ENCODE data around the gene MANSC4.
A peak's percentile ranks its signal among the peaks of the same experiment; 100 is the strongest.

The MANSC4 gene

GRCh38 chr12:27800819-27801218 is 20.8 kb upstream of the MANSC4 start:
- DNase-seq (ENCODE audit: low read depth, low spot score) = no peak

GRCh38 chr12:27797301-27798025 is 17.4 kb upstream of the MANSC4 start:
- no peak for DNase-seq (ENCODE audit: low read depth, low spot score)

- no peak for DNase-seq (ENCODE audit: low read depth, low spot score)
Observed at GRCh38 chr12:27796128-27796527, 16.1 kb upstream of the MANSC4 start.

- DNase-seq (ENCODE audit: low read depth, low spot score) = no peak
Observed at GRCh38 chr12:27794818-27795584, 15.0 kb upstream of the MANSC4 start.

- DNase-seq (ENCODE audit: low read depth, low spot score) = no peak
Observed at GRCh38 chr12:27790179-27790578, 10.1 kb upstream of the MANSC4 start.

GRCh38 chr12:27787559-27787958 is 7.5 kb upstream of the MANSC4 start:
- DNase-seq (ENCODE audit: low read depth, low spot score) = no peak

GRCh38 chr12:27785882-27786570 is 6.0 kb upstream of the MANSC4 start:
- no peak for DNase-seq (ENCODE audit: low read depth, low spot score)

GRCh38 chr12:27782481-27782880 is 2.4 kb upstream of the MANSC4 start:
- no peak for DNase-seq (ENCODE audit: low read depth, low spot score)

- DNase-seq (ENCODE audit: low read depth, low spot score) = no peak
Observed at GRCh38 chr12:27781680-27782079, 1.6 kb upstream of the MANSC4 start.

GRCh38 chr12:27780612-27781408 is 774 bp upstream of the MANSC4 start:
- DNase-seq (ENCODE audit: low read depth, low spot score) = peak; percentile 56

- peak; percentile 36 for DNase-seq (ENCODE audit: low read depth, low spot score)
Observed at GRCh38 chr12:27779416-27779919, 568 bp downstream of the MANSC4 start.

- DNase-seq (ENCODE audit: low read depth, low spot score) = no peak
Observed at GRCh38 chr12:27778206-27778605, 1.8 kb downstream of the MANSC4 start.

GRCh38 chr12:27777141-27777540 is 2.9 kb downstream of the MANSC4 start:
- no peak for DNase-seq (ENCODE audit: low read depth, low spot score)

GRCh38 chr12:27772328-27773049 is 7.5 kb downstream of the MANSC4 start:
- no peak for DNase-seq (ENCODE audit: low read depth, low spot score)

GRCh38 chr12:27771481-27772327 is 8.3 kb downstream of the MANSC4 start:
- no peak for DNase-seq (ENCODE audit: low read depth, low spot score)

- DNase-seq (ENCODE audit: low read depth, low spot score) = no peak
Observed at GRCh38 chr12:27769142-27769673, 10.8 kb downstream of the MANSC4 start.

GRCh38 chr12:27766587-27766986 is 13.4 kb downstream of the MANSC4 start:
- DNase-seq (ENCODE audit: low read depth, low spot score) = no peak

GRCh38 chr12:27762757-27763156 is 17.3 kb downstream of the MANSC4 start:
- no peak for DNase-seq (ENCODE audit: low read depth, low spot score)

- DNase-seq (ENCODE audit: low read depth, low spot score) = no peak
Observed at GRCh38 chr12:27756670-27757195, 23.3 kb downstream of the MANSC4 start.
